NCI-H446 treated with DMSO at 0.1 percent for 48 hours (cell line): Measurements from ENCODE around the gene TMEM26.

Source experiments
- DNase-seq: peaks from one replicate; lab custom pipeline; 2025; lab: John Stamatoyannopoulos, UW

TMEM26 gene

DNA sequence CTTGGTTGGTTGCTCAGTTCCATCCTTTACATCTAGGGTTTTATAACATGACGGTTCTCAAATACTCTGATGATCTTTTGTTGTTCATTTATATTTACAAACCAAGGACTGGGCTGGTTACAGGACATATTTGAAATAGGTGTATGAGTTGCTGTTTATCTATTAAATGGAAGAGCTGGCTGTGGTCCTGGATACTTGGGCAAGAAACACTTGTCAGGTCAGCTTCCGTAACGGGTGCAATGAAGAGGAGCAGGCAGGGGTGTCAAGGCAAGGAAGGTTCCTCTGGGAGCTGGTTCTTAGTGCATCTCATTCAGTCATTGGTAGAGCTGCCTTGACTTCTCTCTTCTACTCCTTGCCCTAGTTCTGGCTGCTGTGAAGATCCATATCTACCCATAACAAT, 4.8 kb upstream of the TMEM26 start:
- no peak for DNase-seq

DNA sequence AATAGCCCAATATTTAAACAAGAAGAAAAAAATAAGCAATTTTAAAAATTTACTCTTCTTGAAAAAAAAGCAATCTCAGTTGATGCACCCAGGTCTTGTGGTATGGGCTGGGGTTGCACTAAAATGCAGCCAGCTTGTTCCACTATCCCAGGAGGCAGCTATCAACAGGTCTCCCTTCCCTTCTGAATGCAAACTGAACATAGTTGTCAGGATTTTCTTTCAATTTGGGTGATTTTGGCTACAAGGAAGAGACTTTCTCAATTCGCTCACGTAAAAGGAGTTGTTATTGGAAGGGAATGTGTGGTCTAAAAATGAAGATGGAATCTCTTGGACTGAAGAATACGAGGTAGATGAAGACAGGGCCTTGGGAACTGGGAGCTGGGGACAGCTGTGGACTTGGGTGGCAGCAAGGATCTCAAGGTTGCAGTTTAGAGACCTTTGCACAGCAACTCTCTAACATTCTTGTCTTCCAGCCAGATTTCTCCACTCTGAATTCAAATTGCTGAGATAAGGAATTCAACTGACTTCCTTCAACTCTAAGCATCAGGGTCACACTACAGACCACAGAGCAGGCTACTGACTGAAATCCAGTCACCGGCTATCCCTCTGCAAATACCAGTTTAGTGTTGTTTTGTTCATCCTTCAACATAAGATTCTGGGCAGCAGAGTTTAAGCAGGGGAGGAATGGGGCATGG, 3.1 kb upstream of the TMEM26 start:
- DNase-seq = no peak

DNA sequence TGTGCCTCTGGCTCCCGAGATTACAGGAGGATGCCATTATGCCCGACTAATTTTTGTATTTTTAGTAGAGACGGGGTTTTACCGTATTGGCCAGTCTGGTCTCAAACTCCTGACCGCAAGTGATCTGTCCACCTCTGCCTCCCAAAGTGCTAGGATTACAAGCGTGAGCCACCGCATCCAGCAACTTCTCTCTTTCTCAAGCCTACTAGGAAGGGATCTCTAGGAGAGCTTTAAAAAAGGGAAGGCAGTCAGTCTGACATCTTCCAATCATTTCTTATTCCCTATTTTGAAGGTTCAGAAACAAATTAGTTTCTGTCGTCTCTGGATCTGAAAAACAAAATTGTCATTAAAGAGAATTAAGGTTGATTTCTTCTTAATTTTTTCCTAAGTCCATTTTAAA, 2.5 kb upstream of the TMEM26 start:
- DNase-seq = no peak

DNA sequence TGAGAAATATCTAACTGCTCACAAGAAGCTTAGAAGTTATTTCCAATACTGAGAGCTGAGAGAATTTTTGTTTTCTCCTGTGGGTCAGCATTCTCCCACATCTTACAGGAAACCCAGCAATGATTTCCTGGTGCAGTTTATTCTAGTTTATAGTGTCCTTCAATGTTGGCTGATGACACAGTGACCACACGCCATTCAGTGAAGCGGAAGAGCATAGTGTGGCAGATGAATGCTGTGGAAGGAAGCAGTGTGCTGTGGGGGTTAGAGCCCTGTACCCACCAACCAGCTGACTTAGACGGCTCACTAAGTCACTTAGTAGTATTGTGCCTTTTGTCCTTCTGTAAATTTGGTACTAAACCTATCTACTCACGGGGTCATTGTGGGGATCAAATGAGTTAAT, 1.4 kb upstream of the TMEM26 start:
- no peak for DNase-seq

DNA sequence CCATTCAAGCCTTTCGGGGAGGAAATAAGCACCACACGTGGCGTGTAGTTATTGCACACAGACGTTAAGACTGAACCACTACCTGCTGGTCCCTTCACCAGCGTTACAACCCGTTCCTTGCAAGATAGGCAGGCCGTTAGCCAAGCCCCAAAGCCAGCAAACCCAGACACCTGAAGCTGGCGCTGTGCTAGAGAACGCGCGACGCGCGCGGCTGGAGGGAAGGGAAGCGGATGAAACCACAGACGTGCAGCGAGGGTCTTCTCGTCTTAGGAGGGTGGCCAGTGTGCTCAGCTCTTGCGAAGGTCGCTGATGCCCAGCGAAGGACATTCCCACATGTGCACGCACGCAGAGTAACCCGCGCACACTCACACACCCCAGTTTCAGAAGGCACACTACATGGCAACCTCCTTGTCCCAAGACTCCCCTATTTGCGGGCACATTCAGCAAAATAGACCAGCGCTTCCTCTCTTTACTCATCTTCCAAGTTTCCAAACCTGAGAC, 980 bp downstream of the TMEM26 start:
- DNase-seq = no peak

DNA sequence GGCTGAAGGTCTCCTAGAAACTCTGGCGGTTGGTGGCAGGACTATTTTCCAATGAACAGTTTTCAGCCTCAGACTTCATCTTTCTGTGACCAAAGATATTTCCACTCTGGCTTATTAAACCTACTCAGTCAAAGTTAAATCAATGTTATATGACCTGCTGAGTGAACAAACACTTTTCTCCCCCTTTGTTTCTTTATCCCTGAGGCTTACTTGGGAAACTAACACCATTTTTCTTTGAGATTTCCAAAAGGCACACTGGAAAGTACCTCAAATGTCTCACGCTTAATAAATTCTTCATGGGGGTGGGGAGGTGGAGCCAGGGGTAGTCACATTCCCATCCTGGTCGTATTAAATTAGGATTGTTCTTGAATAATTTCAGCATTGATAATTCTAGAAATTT, 1.8 kb downstream of the TMEM26 start:
- DNase-seq = no peak

DNA sequence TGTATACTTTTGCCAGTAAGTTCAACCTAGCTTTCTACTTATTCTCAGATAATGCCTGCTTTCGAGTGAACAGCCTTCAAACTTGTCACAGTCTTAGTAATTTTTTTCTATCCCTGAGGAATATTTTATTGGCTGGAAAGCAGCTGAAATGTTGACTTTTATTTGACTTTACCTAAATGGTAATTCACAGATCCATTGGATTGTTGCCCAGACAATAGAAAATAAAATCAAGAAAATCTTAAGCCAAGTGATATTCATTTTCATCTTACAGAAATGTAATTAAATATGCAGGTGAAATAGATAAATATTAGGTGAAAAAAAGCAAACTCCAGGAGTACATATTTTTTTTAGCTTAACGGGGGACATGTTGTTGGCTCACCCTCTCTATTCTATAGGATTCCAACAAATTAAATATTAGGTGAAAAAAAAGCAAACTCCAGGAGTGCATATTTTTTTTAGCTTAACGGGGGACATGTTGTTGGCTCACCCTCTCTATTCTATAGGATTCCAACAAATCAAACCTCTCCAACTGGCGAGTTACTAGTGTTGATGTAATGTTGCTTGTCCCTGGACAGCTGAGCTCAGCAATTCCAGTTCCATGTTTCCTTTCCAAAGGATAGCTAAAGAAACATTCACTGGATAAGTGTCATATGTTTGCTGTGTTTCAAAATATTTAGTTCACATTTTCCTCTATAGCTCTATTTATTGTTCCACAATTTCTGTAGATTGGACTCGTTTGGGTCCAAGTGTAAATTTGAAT, 4.2 kb downstream of the TMEM26 start:
- peak; percentile 11 for DNase-seq

DNA sequence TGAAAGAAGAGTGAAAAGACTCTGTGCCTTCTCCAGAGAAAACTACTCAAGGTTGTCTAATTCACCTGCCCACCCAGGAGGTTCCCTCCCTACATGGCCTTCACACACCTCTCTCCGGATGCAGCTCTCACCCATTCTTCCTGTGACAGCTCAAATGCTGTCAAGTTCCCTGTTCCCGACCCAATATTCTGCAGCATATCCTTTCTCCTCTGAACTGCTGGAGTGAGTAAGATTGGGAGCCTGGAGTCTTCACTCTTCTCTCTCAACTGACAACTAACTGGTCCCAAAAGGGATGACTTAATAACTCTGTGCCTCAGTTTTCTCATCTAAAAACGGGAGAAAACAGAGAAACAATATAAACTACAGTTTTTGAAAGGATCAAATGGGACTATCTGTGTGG, 5.1 kb downstream of the TMEM26 start:
- DNase-seq = no peak

DNA sequence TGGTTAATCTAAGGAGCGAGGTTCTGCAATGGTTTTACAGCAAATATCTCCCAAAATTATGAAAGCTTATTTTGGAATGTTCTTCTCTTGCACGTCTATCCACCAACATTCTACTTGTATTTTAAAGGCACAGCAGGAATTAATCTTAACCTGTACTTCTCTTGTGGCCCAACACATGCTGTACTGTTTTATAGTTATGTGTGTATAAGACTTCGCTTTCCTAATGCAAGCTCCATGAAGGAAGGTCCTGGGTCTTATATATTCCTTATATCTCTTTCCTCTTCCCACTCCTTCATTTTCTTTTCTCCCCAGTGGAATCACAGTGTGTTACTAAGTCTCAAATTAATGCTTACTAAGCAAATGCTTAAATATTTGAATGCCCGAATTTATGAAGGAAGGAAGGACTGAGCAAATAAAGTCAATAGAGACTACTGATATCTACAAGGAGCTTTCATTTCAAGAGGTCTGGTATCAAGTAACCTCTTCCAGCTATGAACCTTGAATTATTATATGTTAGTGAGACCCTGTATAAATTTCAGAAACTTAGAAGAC, 14.0 kb downstream of the TMEM26 start:
- no peak for DNase-seq

DNA sequence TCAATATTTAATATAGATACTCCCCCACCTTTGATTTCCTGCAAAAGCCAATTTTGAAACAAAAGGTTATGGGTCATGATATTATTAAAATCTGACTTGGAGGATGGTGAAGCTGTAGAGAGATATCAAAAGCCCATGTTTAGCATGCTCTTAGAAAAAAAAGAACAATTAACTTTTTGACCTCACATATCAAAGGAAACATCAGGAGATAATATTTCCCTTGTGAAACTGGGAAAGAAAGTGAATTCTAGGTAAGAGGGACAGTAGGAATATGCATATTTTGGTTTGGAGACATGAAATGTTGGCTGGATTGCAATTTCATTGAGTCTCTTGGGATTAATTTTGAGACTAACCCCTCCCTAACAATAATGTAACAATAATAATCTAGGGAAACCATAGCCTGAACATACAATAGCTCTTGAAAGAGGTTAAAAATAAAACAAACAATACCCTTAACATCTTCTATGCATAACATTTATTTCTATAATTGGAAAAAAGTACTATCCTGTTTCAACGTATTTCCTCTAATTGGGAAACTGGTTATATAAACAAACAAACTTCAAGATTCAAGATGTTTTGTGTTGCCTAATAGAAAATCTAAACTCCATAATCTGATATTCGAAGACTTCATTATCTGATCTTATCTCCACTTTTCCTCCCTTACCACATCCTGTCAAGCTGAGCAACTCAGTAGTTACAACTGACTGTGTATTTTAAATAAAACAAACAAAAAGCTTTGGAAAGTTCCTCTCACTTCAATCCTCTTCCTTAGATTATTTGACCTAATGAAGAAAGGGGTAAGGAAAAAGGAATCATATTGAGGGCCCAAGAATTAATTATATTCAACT, 14.8 kb downstream of the TMEM26 start:
- no peak for DNase-seq

DNA sequence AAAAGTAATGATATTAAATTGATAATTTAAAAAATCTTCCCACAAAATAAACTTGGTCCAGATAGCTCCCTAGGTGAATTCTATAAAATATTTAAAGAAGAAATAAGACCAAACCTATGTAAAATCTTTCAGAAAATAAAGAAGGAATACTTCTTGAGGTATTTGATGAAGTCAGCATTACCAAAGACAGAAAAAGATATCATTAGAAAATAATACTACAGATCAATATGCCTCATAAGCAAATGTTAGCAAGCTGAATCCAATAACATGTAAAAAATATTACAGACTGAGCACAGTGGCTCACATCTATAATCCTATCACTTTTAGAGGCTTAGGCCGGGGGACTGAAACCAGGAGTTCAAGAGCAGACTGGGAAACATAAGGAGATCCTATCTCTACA, 30.0 kb downstream of the TMEM26 start:
- DNase-seq = no peak

DNA sequence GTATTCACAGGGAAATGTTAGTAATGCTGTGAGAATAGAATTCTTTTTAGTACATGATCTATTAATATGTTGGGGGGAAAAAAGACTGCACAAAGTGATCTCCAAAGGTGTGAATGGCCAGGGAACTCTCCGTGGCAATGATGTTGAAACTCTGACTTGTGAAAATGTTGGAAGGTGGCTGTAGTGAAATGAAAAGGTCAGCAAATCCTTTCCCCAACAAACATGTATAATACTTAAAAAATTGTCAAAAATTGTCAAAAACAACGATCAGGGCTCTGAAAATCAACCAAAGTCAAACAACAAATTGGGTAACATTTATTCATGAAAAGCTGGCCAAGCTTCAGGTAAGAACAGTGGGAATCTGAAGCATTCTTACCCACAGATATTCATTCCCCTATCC, 35.5 kb downstream of the TMEM26 start:
- DNase-seq = no peak

DNA sequence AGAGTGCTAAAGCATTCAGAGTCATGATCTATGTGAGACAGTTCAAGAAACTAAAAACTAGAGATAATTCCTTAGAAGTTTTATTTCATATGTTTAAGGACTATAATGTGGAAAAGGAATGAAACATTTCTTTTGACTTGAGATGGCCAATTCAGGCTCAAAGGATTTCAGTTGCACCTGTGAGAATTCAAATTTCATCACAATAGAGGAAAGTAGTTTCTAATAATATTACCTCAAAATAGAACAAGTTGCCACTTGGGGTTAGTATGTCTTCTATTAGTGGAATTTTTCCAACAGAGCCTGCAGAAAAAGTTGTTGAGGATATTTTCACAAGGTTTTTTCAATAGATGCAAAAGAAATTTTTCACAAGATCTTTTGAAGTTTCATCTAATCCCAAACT, 37.4 kb downstream of the TMEM26 start:
- no peak for DNase-seq

DNA sequence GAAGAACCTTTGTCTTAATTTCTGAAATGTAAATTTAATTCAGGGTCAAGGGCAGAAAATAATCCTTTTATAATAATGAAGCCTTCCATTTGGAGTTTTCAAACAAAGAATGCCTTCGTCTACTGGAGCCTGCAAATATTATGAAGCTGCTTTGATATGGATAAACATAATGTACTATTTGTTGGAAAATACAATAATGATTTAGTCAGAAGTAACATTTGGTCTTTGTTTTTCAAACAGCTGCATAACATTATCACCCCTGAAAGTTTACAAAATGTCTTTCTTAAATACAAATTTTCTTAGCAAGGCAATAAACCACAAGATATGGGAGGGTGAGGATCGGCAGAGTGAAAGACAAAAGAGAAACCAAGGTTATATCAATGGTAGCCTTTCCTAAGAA, 41.5 kb downstream of the TMEM26 start:
- DNase-seq = no peak

DNA sequence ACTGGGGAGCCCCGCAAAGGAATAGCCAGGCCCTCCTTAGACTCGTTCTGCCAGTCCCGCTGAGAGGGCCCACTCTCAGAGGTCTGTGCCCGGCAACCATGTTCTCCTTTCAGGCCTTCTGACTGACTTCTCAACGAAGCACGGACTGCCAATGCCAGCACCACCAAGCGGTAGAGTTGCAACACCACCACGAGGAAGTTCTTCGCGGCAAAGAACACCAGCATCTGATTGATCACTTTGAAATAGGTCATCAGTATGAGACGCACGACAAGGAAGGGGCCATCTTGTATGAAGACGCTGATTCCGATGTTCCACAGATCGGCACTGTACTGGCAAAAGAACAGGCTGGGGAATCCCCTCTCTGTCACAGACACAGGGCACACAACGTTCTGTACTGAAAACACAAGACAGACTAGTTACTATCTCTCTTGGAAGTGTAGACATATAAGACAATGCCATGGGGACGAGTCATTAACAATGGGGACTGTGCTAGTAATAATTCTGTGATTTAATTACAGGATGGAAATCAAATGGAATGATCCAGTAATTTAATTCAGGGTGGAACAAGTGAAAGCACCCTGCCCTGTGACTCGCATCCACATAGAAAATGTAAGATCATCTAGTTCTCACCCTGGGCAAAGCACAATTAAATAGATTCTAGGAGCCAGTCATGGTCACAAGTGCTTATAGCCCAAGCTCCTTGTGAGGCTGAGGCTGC, 42.7 kb downstream of the TMEM26 start:
- no peak for DNase-seq

DNA sequence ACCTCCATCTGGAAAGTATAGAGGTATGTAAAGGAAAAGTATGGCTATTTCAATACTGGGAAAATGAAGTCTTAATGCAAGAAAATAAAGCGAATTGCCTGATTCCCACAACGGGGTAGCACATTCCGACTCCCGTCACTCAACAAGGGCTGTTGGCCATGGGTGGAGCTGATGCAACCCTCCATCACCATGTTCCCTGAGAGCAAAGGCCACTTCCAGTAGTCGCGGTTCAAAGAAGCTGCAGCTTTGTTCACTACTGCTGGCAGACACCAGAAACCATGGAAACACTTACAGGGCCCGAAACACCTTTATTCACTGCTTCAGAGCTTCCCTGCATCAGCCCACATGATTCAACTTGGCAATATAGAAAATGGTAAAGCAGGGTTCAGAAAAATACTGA, 44.0 kb downstream of the TMEM26 start:
- no peak for DNase-seq

DNA sequence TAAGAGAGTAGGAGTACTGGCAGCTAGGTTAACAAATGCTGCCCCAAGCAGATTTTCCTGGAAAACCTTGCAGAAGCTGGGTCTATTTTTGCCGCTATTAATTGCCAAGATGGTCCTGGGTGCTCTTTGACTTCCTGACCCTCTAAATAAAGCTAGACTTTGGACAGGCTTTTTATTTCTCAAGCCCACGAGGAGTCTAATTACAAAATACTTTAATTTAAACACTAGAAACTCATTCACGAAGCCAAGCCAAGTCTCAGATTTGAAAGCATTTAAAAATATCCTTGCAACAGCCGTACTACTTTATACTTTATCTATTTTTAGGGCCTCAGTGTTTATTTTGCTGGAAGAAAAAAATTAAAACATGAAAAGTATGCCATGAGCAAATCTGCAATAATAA, 45.1 kb downstream of the TMEM26 start:
- DNase-seq = no peak

DNA sequence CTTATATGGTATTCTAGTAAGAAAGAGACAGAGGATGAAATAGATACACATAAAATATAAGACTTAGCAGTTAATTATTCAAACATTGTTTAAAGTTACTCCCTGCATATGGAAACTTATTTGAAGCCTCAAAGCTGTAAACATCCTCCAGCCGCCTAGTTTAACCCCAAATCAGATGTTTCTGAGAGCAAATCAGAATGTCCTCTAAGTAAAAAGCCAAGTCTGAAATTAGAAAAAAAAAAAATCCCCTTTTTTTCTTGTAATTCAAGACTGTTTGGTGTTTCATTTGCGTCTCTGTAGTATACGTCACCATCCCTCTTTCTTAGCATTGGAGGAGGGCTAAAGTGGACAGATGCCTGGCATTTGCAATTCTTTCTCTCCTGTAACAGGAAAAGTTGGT, 46.4 kb downstream of the TMEM26 start:
- no peak for DNase-seq

DNA sequence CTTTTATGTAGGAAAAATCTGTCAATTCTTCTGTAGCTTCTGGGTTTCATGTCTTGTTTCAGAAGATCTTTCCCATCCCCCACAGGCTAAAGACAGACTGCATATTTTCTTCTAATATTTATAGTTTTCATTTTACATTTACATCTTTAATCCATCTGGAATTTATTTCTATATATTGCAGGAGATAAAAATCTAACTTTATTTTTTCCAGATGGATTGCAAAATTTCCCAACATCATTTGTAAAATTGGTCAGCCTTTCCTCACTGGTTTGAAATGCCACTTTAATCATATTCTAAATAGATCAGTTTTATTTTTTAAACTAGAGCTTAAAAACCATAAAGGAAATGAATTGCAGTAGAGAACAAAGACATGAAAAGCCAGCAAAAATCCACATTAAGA, 46.9 kb downstream of the TMEM26 start:
- DNase-seq = no peak

DNA sequence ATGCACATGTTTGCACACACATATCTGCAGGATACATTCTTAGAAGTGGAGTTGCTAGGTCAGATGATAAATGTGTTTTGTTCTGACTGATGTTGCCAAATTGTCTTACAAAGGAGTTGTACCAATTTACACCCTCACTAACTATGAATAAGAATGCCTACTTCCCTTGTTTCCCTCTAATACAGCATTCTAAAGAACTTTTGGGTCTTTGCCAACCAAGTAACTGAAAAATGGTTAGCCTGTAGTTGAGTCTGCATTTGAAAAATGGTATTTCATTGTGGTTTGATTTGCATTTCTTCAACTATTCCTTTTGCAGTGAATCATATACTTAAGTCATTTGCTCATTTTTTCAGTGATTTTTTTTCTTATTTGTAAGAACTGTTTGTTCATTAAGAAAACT, 48.4 kb downstream of the TMEM26 start:
- DNase-seq = no peak

DNA sequence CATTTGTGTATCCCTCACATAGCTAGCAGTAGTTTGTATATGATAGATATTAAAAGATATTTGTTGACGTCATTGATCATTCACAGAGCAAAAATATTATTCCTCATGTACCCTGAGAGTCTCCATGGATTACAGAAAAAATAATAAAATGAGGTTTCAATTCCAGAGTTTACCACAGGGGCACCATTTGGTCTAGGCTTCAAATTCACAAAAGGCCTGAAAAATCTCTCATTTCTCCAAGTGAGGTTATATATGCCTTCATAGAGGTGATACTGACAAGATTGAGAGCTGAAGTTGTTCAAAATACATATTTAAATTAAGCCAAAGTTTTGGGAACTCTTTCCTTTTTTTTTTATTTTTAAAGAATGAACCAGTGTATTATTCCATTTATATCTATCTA, 52.7 kb downstream of the TMEM26 start:
- DNase-seq = no peak

DNA sequence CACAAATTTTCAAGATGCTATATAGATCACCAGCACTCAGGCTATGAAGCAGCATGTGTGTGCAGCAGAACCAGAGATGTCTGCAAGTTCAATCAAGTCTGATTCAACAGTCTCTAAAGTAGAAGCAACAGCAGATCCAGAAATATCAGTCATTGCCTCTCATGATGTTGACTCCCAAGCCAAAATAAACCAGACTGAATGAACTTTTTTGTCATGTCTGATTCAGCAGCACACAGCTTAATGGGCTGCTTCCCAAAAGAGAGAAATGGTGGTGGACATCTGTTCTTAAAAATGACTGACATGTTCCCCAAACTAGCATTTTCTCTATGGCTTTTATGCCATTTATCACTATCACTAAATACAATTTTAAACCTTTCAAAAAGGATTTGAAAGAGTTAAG, 53.8 kb downstream of the TMEM26 start:
- peak; percentile 55 for DNase-seq
